Adrenal gland (tissue), 5 donors: ENCODE measurements around the gene CFAP65.

Source experiments
- CTCF ChIP-seq, 6 experiments: fragments of 450-650 bp in 4 of 6; fragments of 200-600 bp in 2 of 6; sonication (generic) in 1 of 6; IDR thresholded peaks; 1 replicate in 5 of 6; 2 replicates in 1 of 6; pipeline versions ENCODE4 v1.5.1 to v1.8.0; 2016 to 2021; ENCODE audit warnings: antibody characterized with exemption in 6 of 6, mild to moderate bottlenecking in 2 of 6, moderate library complexity in 1 of 6
- POLR2A ChIP-seq, 2 donors: fragments of 450-650 bp; IDR thresholded peaks; one replicate each; pipeline ENCODE4 v1.6.1; 2017; ENCODE audit warnings: antibody characterized with exemption in 2 of 2, mild to moderate bottlenecking in 2 of 2, moderate library complexity in 1 of 2
- donor health status: DM: no; HTN: no; CAD: no.

- TF ChIP-seq CTCF (IDR thresholded peaks at IDR 0.05): no peak
- TF ChIP-seq POLR2A (IDR thresholded peaks at IDR 0.05): no peak
These were observed 55.8 kb downstream of the CFAP65 start for GRCh38 chr2:218985325-218986091.
